GM12874 (cell line): Measurements from ENCODE around the gene TMEM88.

Experiments
- TF ChIP-seq, protein P1 (sequence below): IDR thresholded peaks from 2 replicates; pipeline ENCODE4 v1.5.1; 2011; ENCODE audit warnings: low read depth, mild to moderate bottlenecking, control low read depth, low read length, moderate library complexity; ENCODE audit not compliant: insufficient read depth

The TMEM88 gene

DNA sequence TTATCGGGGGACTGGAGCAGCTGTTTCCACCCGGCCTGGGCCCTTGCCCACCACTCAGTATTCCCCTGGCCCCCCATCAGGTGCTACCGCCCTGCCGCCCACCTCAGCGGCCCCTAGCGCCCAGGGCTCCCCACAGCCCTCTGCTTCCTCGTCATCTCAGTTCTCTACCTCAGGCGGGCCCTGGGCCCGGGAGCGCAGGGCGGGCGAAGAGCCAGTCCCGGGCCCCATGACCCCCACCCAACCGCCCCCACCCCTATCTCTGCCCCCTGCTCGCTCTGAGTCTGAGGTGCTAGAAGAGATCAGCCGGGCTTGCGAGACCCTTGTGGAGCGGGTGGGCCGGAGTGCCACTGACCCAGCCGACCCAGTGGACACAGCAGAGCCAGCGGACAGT lies 6.1 kb upstream of the TMEM88 start:
- TF ChIP-seq, protein P1, sequence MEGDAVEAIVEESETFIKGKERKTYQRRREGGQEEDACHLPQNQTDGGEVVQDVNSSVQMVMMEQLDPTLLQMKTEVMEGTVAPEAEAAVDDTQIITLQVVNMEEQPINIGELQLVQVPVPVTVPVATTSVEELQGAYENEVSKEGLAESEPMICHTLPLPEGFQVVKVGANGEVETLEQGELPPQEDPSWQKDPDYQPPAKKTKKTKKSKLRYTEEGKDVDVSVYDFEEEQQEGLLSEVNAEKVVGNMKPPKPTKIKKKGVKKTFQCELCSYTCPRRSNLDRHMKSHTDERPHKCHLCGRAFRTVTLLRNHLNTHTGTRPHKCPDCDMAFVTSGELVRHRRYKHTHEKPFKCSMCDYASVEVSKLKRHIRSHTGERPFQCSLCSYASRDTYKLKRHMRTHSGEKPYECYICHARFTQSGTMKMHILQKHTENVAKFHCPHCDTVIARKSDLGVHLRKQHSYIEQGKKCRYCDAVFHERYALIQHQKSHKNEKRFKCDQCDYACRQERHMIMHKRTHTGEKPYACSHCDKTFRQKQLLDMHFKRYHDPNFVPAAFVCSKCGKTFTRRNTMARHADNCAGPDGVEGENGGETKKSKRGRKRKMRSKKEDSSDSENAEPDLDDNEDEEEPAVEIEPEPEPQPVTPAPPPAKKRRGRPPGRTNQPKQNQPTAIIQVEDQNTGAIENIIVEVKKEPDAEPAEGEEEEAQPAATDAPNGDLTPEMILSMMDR, result no peak

DNA sequence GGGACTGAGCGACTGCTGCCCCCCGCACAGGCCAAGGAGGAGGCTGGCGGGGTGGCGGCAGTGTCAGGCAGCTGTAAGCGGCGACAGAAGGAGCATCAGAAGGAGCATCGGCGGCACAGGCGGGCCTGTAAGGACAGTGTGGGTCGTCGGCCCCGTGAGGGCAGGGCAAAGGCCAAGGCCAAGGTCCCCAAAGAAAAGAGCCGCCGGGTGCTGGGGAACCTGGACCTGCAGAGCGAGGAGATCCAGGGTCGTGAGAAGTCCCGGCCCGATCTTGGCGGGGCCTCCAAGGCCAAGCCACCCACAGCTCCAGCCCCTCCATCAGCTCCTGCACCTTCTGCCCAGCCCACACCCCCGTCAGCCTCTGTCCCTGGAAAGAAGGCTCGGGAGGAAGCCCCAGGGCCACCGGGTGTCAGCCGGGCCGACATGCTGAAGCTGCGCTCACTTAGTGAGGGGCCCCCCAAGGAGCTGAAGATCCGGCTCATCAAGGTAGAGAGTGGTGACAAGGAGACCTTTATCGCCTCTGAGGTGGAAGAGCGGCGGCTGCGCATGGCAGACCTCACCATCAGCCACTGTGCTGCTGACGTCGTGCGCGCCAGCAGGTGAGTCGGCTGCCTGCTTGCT lies 5.6 kb upstream of the TMEM88 start:
- TF ChIP-seq, protein P1, result no peak

DNA sequence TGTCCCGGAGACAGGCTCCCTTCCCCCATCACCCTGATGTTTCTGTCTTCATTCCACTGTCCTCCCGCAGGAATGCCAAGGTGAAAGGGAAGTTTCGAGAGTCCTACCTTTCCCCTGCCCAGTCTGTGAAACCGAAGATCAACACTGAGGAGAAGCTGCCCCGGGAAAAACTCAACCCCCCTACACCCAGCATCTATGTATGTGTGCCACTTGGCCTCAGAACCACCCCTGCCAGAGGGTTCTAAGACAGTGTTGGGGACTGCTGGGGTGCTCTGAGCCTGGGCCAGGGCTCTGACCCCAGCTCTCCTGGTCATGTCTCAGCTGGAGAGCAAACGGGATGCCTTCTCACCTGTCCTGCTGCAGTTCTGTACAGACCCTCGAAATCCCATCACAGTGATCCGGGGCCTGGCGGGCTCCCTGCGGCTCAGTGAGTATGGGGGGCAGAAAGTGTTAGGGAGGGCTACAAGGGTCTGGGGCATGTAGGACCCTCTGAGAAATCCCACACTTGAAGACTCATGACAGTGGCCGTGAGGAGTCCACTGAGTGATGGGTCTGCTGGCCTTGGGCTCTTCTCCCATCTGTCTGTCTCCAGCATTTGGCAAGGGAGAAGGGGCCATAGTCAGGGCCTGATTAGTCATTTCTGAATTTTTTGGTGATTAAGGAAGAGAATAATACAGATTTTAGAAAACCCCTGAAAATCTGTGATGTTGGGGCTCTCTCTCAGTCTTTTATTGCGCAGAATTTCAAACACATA lies 4.9 kb upstream of the TMEM88 start:
- TF ChIP-seq, protein P1, result no peak

DNA sequence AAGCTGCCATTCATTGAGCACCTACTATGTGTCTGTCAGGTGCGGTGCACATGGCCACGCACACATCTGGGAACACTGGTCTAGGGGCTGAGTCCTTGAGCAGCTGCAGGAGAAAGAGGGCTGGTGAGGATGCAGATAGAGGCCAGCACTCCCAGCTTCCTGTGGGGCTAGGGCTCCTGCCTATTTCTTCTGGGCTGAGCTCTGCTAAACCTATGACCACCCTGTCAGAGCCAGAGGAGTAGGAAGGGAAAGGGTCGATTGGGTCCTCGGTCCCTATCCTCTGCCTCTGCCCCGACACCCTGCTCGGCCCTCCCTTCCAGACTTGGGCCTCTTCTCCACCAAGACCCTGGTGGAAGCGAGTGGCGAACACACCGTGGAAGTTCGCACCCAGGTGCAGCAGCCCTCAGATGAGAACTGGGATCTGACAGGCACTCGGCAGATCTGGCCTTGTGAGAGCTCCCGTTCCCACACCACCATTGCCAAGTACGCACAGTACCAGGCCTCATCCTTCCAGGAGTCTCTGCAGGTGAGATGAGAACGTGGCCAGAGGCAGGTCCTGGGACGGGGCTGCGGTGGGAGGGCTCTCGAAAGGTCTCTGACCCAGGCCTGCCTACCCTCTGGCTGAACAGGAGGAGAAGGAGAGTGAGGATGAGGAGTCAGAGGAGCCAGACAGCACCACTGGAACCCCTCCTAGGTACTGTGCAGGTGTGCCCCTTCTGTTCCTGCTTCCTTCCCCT lies 4.0 kb upstream of the TMEM88 start:
- TF ChIP-seq, protein P1, result no peak

DNA sequence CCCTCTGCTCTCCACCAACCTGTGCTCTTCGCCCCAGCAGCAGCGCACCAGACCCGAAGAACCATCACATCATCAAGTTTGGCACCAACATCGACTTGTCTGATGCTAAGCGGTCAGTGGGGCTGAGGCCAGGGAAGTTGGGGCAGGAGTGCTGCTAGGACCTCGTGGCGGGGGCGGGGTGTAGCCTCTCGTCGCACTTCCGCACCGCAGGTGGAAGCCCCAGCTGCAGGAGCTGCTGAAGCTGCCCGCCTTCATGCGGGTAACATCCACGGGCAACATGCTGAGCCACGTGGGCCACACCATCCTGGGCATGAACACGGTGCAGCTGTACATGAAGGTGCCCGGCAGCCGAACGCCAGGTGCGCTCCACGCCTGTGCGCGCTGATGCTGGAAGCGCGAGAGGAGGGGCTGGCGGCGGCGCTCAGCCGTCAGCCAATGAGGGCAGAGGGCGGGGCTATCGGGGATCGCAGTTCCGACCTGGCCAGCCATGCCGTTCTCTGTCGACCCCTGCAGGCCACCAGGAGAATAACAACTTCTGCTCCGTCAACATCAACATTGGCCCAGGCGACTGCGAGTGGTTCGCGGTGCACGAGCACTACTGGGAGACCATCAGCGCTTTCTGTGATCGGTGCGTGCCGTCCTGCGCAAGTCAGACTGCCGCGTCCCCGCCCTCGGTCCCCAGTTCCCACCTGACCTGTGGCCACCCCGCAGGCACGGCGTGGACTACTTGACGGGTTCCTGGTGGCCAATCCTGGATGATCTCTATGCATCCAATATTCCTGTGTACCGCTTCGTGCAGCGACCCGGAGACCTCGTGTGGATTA lies 3.2 kb upstream of the TMEM88 start:
- TF ChIP-seq, protein P1, result peak; percentile 99

DNA sequence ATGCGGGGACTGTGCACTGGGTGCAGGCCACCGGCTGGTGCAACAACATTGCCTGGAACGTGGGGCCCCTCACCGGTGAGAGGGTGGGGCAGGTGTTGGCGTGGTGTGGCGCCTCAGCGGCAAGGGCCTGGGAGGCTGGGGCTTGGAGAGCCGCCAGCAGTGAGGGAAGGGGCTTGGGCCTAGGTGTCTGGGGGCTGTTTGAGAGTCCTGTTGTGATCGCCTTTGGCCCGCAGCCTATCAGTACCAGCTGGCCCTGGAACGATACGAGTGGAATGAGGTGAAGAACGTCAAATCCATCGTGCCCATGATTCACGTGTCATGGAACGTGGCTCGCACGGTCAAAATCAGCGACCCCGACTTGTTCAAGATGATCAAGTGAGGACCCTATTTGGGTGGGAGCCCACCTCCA lies 2.6 kb upstream of the TMEM88 start:
- TF ChIP-seq, protein P1, result no peak
